ENCODE data around the gene SGMS1. TPM values are rescaled to one million over a fixed set of nuclear protein-coding genes. Genes with fewer than 3 reads are reported as not detected.

The SGMS1 gene
- total and polyA plus RNA-seq, 2 donors (not counting 3 experiments of a cell fraction or from before 2014, with no cell fraction given): 9.7 to 23.7 TPM

- no peaks in the 10 kb centered on the region for H3K79me2 ChIP-seq (ENCODE audit: control insufficient read depth, insufficient read depth, low read length)
- intact Hi-C loops (cut with micrococcal nuclease): no loop called here
- no peak overlapping the region for H3K4me2 ChIP-seq (ENCODE audit: insufficient read depth, low read length)
- no peak overlapping the region for H3K9ac ChIP-seq (replicated peaks; ENCODE audit: extremely low read depth, insufficient read depth, low read length)
- no peaks in the 10 kb centered on the region for H3K9me1 ChIP-seq (replicated peaks; ENCODE audit: control insufficient read depth, extremely low read depth, insufficient read depth, low read length)
- ChIA-PET CTCF (interaction anchor here (1.0 to 7.3 kb wide), 2 partner anchors 10 to 250 kb away, joined by 3 to 106 read pairs; no protein-coding TSS in a partner anchor), POLR2A (no interaction called here)
- no peak for TF ChIP-seq CTCF (IDR thresholded peaks at IDR 0.05; ENCODE audit: extremely low read depth in 1 of 2, insufficient read depth in 1 of 2, low read depth in 1 of 2, low read length in 2 of 2)
- no peak for TF ChIP-seq JUN (IDR thresholded peaks at IDR 0.05; ENCODE audit: borderline replicate concordance, insufficient read depth, insufficient read length, low read depth)
- TF ChIP-seq EZH2 (IDR thresholded peaks at IDR 0.05; ENCODE audit: borderline replicate concordance, low read depth, low read length, severe bottlenecking): no peak
- TF ChIP-seq POLR2A (IDR thresholded peaks at IDR 0.05; ENCODE audit: low read depth, low read length): no peak
- no peak for TF ChIP-seq POLR2AphosphoS5 (IDR thresholded peaks at IDR 0.05; ENCODE audit: insufficient read depth, low read depth, low read length)
- H3K4me1 ChIP-seq (ENCODE audit: control insufficient read depth, extremely low read depth, insufficient read depth, low read length): peaks cover 14% of the 10 kb centered on the region
- no peak overlapping the region for H3K4me3 ChIP-seq (replicated peaks in 1 of 3; ENCODE audit: insufficient read depth in 1 of 3, low read depth in 1 of 3, low read length in 3 of 3)
- dilution Hi-C loops (cut with MboI; ENCODE audit: extremely low pct_ligation_motif_present, low sequenced_read_pairs): no loop called here
- H2AFZ ChIP-seq (ENCODE audit: low read depth, low read length): no peak overlapping the region
- no peak overlapping the region for H3K27ac ChIP-seq (ENCODE audit: insufficient read depth, low read depth, low read length)
- FAIRE-seq (no peak), DNase-seq (ENCODE audit: low read depth, low spot score) (no peak)
- no peaks in the 10 kb centered on the region for H3K27me3 ChIP-seq (ENCODE audit: control insufficient read depth in 2 of 2, insufficient read depth in 2 of 2, low read length in 2 of 2)
- no peaks in the 10 kb centered on the region for H4K20me1 ChIP-seq (replicated peaks; ENCODE audit: control insufficient read depth, extremely low read depth, insufficient read depth, low read length)
- BruUV-seq (replicated peaks): no TSS peak
- H3K9me3 ChIP-seq (replicated peaks; ENCODE audit: control insufficient read depth, insufficient read depth, low read length): no peaks in the 10 kb centered on the region
- no peaks in the 10 kb centered on the region for H3K36me3 ChIP-seq (ENCODE audit: control insufficient read depth in 2 of 2, extremely low read depth in 1 of 2, insufficient read depth in 2 of 2, low read length in 2 of 2)
Observed at GRCh38 chr10:50618624-50619023, 5.1 kb downstream of the SGMS1 start.

DNA sequence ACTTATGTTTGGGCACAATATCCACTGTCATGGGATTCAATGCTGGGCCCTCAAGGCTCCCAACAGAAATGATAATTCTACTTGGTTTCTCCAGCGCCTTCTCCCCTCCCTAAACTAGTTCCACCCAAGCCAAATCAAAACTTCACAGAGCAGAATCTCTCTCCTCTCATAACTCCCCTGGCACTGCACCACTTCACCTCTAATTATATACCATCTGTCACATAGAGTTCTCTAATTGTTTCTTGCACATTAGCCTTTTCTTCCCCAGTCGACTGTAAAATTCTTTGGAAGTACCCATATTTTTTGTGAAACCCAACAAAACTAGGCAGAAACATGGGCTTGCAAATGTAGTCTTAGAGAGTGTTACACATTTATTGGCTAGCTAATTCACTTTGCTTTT, 8.1 kb downstream of the SGMS1 start:
- TF ChIP-seq GATA2 (IDR thresholded peaks at IDR 0.05; ENCODE audit: insufficient read depth, insufficient read length, low read depth, low read length) (no peak), MYC (IDR thresholded peaks at IDR 0.05; ENCODE audit: low read depth, low read length) (no peak), CTCF (IDR thresholded peaks at IDR 0.05; ENCODE audit: extremely low read depth in 1 of 2, insufficient read depth in 1 of 2, low read depth in 1 of 2, low read length in 2 of 2) (no peak), FOS (IDR thresholded peaks at IDR 0.05; ENCODE audit: borderline replicate concordance, insufficient read depth, low read length) (no peak)
- Histone ChIP-seq H3K27me3 (ENCODE audit: control insufficient read depth in 2 of 2, insufficient read depth in 2 of 2, low read length in 2 of 2) (no peaks in the 10 kb centered on the region), H3K36me3 (ENCODE audit: control insufficient read depth in 2 of 2, extremely low read depth in 1 of 2, insufficient read depth in 2 of 2, low read length in 2 of 2) (no peaks in the 10 kb centered on the region), H4K20me1 (replicated peaks; ENCODE audit: control insufficient read depth, extremely low read depth, insufficient read depth, low read length) (no peaks in the 10 kb centered on the region), H3K4me3 (replicated peaks in 1 of 3; ENCODE audit: insufficient read depth in 1 of 3, low read depth in 1 of 3, low read length in 3 of 3) (no peak overlapping the region), H3K9ac (replicated peaks; ENCODE audit: extremely low read depth, insufficient read depth, low read length) (no peak overlapping the region), H3K9me1 (replicated peaks; ENCODE audit: control insufficient read depth, extremely low read depth, insufficient read depth, low read length) (no peaks in the 10 kb centered on the region), H3K4me2 (ENCODE audit: insufficient read depth, low read length) (no peak overlapping the region), H3K4me1 (ENCODE audit: control insufficient read depth, extremely low read depth, insufficient read depth, low read length) (no peaks in the 10 kb centered on the region), H2AFZ (ENCODE audit: low read depth, low read length) (no peak overlapping the region), H3K27ac (ENCODE audit: insufficient read depth, low read depth, low read length) (no peak overlapping the region), H3K9me3 (replicated peaks; ENCODE audit: control insufficient read depth, insufficient read depth, low read length) (no peaks in the 10 kb centered on the region), H3K79me2 (ENCODE audit: control insufficient read depth, insufficient read depth, low read length) (no peaks in the 10 kb centered on the region)
- no peak for FAIRE-seq
- no TSS peak for BruUV-seq (replicated peaks)
- intact Hi-C loops (cut with micrococcal nuclease): no loop called here
- CTCF ChIA-PET: no interaction called here
- dilution Hi-C loops (cut with MboI; ENCODE audit: extremely low pct_ligation_motif_present, low sequenced_read_pairs): no loop called here
- DNase-seq (ENCODE audit: low read depth, low spot score): no peak
- POLR2A ChIA-PET: no interaction called here

Data from endothelial cell of umbilical vein (primary cell).